ENCODE data around the gene HUWE1. TPM values are rescaled to one million over a fixed set of nuclear protein-coding genes. Genes with fewer than 3 reads are reported as not detected.
"Not testable (repeated sequence)": the region's sequence is repeated elsewhere in the genome, so short reads cannot be mapped to it uniquely, and the experiment has no call there.

Gene HUWE1
- total RNA-seq, 1 experiment from 2014 or later: 536 TPM

- no TSS peak for BruUV-seq (replicated peaks)
- Histone ChIP-seq H2AFZ (no peak overlapping the region), H3K27me3 (ENCODE audit: insufficient read depth, low read depth) (no peaks in the 10 kb centered on the region), H3K4me2 (no peak overlapping the region), H3F3A (ENCODE audit: insufficient read depth, low read depth) (peaks cover 7% of the 10 kb centered on the region; the same call in 1 of the 2 replicates), H3K79me2 (ENCODE audit: low read depth) (no peaks in the 10 kb centered on the region), H3K4me3 (no peak overlapping the region), H3K4me1 (replicated peaks; ENCODE audit: insufficient read depth) (peaks cover 5% of the 10 kb centered on the region; the same call in 1 of the 2 replicates), H4K20me1 (ENCODE audit: insufficient read depth) (no peaks in the 10 kb centered on the region), H3K9me3 (ENCODE audit: insufficient read depth, low read depth) (no peaks in the 10 kb centered on the region), H3K36me3 (ENCODE audit: low read depth) (no peaks in the 10 kb centered on the region), H3K27ac (no peak overlapping the region), H3K9me2 (ENCODE audit: insufficient read depth) (no peaks in the 10 kb centered on the region)
- no peak for DNase-seq
- no peak for TF ChIP-seq EZH2 (IDR thresholded peaks at IDR 0.05; ENCODE audit: low read depth)
- TF ChIP-seq CTCF (conservative IDR thresholded peaks at IDR 0.05): no peak
- intact Hi-C loops (cut with micrococcal nuclease; ENCODE audit: unreplicated experiment): loop anchor here (5.0 kb wide), 2 partner anchors 83 to 453 kb away; partner anchors contain the start of gene FAM120C
- CTCF ChIA-PET: no interaction called here
- POLR2A ChIA-PET (ENCODE audit: unreplicated experiment): no interaction called here
Measured at GRCh38 chrX:53729751-53730150, 43.2 kb upstream of the HUWE1 start.

- Histone ChIP-seq H3K9me3 (ENCODE audit: insufficient read depth, low read depth) (no peaks in the 10 kb centered on the region), H3K79me2 (ENCODE audit: low read depth) (no peaks in the 10 kb centered on the region), H3K9me2 (ENCODE audit: insufficient read depth) (no peaks in the 10 kb centered on the region), H3K27ac (no peak overlapping the region), H3K4me1 (replicated peaks; ENCODE audit: insufficient read depth) (peaks cover 5% of the 10 kb centered on the region; the same call in 1 of the 2 replicates), H3K4me3 (no peak overlapping the region), H2AFZ (no peak overlapping the region), H3K36me3 (ENCODE audit: low read depth) (no peaks in the 10 kb centered on the region), H3F3A (ENCODE audit: insufficient read depth, low read depth) (peaks cover 7% of the 10 kb centered on the region; the same call in 1 of the 2 replicates), H3K4me2 (no peak overlapping the region), H4K20me1 (ENCODE audit: insufficient read depth) (no peaks in the 10 kb centered on the region), H3K27me3 (ENCODE audit: insufficient read depth, low read depth) (no peaks in the 10 kb centered on the region)
- POLR2A ChIA-PET (ENCODE audit: unreplicated experiment): no interaction called here
- DNase-seq: no peak
- CTCF ChIA-PET: no interaction called here
- intact Hi-C loops (cut with micrococcal nuclease; ENCODE audit: unreplicated experiment): loop anchor here (5.0 kb wide), 2 partner anchors 84 to 454 kb away; partner anchors contain the start of gene FAM120C
- BruUV-seq (replicated peaks): no TSS peak
- no peak for TF ChIP-seq CTCF (conservative IDR thresholded peaks at IDR 0.05)
- TF ChIP-seq EZH2 (IDR thresholded peaks at IDR 0.05; ENCODE audit: low read depth): no peak
Measured at GRCh38 chrX:53728506-53728905, 42.0 kb upstream of the HUWE1 start.

GRCh38 chrX:53724872-53725271 is 38.4 kb upstream of the HUWE1 start:
- ChIA-PET POLR2A (ENCODE audit: unreplicated experiment) (no interaction called here), CTCF (no interaction called here)
- Histone ChIP-seq H3K4me2 (no peak overlapping the region), H3K27me3 (ENCODE audit: insufficient read depth, low read depth) (no peaks in the 10 kb centered on the region), H3K36me3 (ENCODE audit: low read depth) (no peaks in the 10 kb centered on the region), H3F3A (ENCODE audit: insufficient read depth, low read depth) (peaks cover 7% of the 10 kb centered on the region; the same call in 1 of the 2 replicates), H3K27ac (no peak overlapping the region), H3K79me2 (ENCODE audit: low read depth) (no peaks in the 10 kb centered on the region), H3K4me3 (no peak overlapping the region), H3K4me1 (replicated peaks; ENCODE audit: insufficient read depth) (peaks cover 5% of the 10 kb centered on the region; the same call in 1 of the 2 replicates), H3K9me2 (ENCODE audit: insufficient read depth) (no peaks in the 10 kb centered on the region), H2AFZ (no peak overlapping the region), H3K9me3 (ENCODE audit: insufficient read depth, low read depth) (no peaks in the 10 kb centered on the region), H4K20me1 (ENCODE audit: insufficient read depth) (no peaks in the 10 kb centered on the region)
- no TSS peak for BruUV-seq (replicated peaks)
- TF ChIP-seq EZH2 (IDR thresholded peaks at IDR 0.05; ENCODE audit: low read depth): no peak
- intact Hi-C loops (cut with micrococcal nuclease; ENCODE audit: unreplicated experiment): loop anchor here (5.0 kb wide), 2 partner anchors 87 to 457 kb away; partner anchors contain the start of gene FAM120C
- DNase-seq: no peak

- Histone ChIP-seq H2AFZ (no peak overlapping the region), H3K27me3 (ENCODE audit: insufficient read depth, low read depth) (no peaks in the 10 kb centered on the region), H3K4me3 (no peak overlapping the region), H3F3A (ENCODE audit: insufficient read depth, low read depth) (peaks cover 7% of the 10 kb centered on the region; the same call in 1 of the 2 replicates), H3K36me3 (ENCODE audit: low read depth) (no peaks in the 10 kb centered on the region), H3K4me2 (no peak overlapping the region), H3K4me1 (replicated peaks; ENCODE audit: insufficient read depth) (peaks cover 5% of the 10 kb centered on the region; the same call in 1 of the 2 replicates), H4K20me1 (ENCODE audit: insufficient read depth) (no peaks in the 10 kb centered on the region), H3K79me2 (ENCODE audit: low read depth) (no peaks in the 10 kb centered on the region), H3K9me2 (ENCODE audit: insufficient read depth) (no peaks in the 10 kb centered on the region), H3K9me3 (ENCODE audit: insufficient read depth, low read depth) (no peaks in the 10 kb centered on the region), H3K27ac (no peak overlapping the region)
- ChIA-PET POLR2A (ENCODE audit: unreplicated experiment) (no interaction called here), CTCF (no interaction called here)
- intact Hi-C loops (cut with micrococcal nuclease; ENCODE audit: unreplicated experiment): no loop called here
- no peak for DNase-seq
- TF ChIP-seq EZH2 (IDR thresholded peaks at IDR 0.05; ENCODE audit: low read depth) (no peak), CTCF (conservative IDR thresholded peaks at IDR 0.05) (no peak)
- BruUV-seq (replicated peaks): no TSS peak
Measured at GRCh38 chrX:53723381-53723780, 36.9 kb upstream of the HUWE1 start.

GRCh38 chrX:53721610-53722009 is 35.1 kb upstream of the HUWE1 start:
- H3K4me1 ChIP-seq (replicated peaks; ENCODE audit: insufficient read depth); H3K4me2 ChIP-seq; POLR2A ChIA-PET (ENCODE audit: unreplicated experiment); H2AFZ ChIP-seq; H3F3A ChIP-seq (ENCODE audit: insufficient read depth, low read depth); DNase-seq; H3K9me2 ChIP-seq (ENCODE audit: insufficient read depth); H3K36me3 ChIP-seq (ENCODE audit: low read depth); intact Hi-C loops (cut with micrococcal nuclease; ENCODE audit: unreplicated experiment); H3K79me2 ChIP-seq (ENCODE audit: low read depth); H3K27ac ChIP-seq; H4K20me1 ChIP-seq (ENCODE audit: insufficient read depth); CTCF ChIA-PET; H3K4me3 ChIP-seq; H3K27me3 ChIP-seq (ENCODE audit: insufficient read depth, low read depth); BruUV-seq (replicated peaks); H3K9me3 ChIP-seq (ENCODE audit: insufficient read depth, low read depth): not testable (repeated sequence)

Measured in PC-9 (cell line).